T-helper 2 cell treated with Interferon-gamma antibody and Interleukin-4, amounts not matched to agents 5 μg/mL and 100 μg/mL, for 36 hours (primary cell): ENCODE data around the gene MEFV.

Experiments used
- DNase-seq: peaks from one replicate; pipeline ENCODE4 v3.0.0; 2021; ENCODE audit warnings: low spot score
- H3K27ac Mint-ChIP-seq: one replicate; pipeline ENCODE4 v1.8.0; 2021; ENCODE audit warnings: mild to moderate bottlenecking, mixed read lengths
- H3K27me3 Mint-ChIP-seq: one replicate; pipeline ENCODE4 v1.8.0; 2021; ENCODE audit warnings: low read depth, mixed read lengths
- H3K36me3 Mint-ChIP-seq: one replicate; pipeline ENCODE4 v1.8.0; 2021; ENCODE audit warnings: low read depth, mixed read lengths
- H3K4me1 Mint-ChIP-seq: one replicate; pipeline ENCODE4 v1.8.0; 2021; ENCODE audit warnings: low read depth, mixed read lengths
- H3K4me3 Mint-ChIP-seq: one replicate; pipeline ENCODE4 v1.8.0; 2022; ENCODE audit warnings: mild to moderate bottlenecking, moderate library complexity, mixed read lengths
- H3K9me3 Mint-ChIP-seq: one replicate; pipeline ENCODE4 v1.8.0; 2021; ENCODE audit warnings: mixed read lengths

The MEFV gene

DNA sequence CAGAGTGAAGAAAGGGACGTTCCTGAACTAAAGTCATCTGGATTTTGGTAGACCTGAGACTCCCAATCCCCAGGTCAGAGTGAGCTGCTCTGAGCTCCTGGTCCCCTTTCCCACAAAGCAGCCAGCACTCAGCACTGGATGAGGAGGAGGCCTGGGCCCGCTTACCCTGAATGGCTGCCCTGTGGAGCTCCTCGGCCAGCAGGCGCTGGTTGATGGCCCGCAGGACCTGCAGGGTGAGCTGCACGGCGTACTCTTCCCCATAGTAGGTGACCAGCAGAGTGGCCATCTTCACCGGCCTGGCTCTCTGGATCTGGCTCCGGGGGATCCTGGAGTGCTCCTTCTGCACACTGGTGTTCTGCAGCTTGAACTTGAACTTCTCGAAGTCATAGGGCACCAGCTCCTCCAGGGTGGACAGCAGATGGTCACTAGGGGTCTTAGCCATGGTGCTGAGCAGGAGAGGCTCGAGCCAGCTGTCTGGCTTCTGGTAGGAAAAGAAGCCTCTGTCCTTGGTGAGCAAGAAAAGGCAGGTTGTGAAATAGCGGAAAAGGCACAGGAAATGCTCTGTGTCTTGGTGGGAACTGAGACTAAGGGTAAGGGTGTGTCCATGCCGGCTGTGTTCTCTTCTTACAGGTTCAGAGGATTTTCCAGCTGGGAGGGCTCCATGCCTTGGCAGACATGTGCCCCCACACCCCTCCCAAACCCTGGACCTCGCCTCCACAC, at the start of gene MEFV:
Gene MEFV, minus strand, starts transcription at position 488 of the 720 bp plus-strand sequence. Its CDS starts 46 bp downstream, at position 442.
- Mint-ChIP-seq H3K4me1 (no peaks in the 10 kb centered on the region), H3K27me3 (peaks cover 2% of the 10 kb centered on the region), H3K9me3 (no peaks in the 10 kb centered on the region), H3K4me3 (no peak within 1 kb of the TSS), H3K36me3 (no peaks in the 10 kb centered on the region), H3K27ac (no peak within 1 kb of the TSS)
- DNase-seq: no peak

DNA sequence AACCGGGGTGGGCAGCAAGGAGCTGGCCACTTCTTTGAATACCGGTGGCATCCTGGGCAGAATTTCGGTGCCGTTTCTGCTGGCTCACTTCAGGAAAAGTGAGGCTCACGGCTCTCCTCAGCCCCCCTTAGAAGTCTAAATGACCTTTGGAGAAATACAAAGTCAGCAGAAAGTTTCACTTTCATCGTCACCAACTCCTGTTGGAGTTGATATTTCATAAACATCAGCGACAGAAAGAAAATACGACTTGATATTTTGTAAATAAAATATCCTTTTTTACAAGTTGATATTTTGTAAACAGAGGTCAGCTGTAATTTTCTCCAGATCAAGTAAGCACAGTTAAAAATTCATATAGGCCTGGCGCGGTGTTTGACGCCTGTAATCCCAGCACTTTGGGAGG, 49.6 kb upstream of the MEFV start:
- peaks cover 56% of the 10 kb centered on the region for H3K9me3 Mint-ChIP-seq
- no peaks in the 10 kb centered on the region for H3K27me3 Mint-ChIP-seq
- H3K36me3 Mint-ChIP-seq: peaks cover 73% of the 10 kb centered on the region
- peak overlapping the region; percentile 82 for H3K27ac Mint-ChIP-seq
- peak overlapping the region; percentile 81 for H3K4me3 Mint-ChIP-seq
- peaks cover 6% of the 10 kb centered on the region for H3K4me1 Mint-ChIP-seq
- no peak for DNase-seq

DNA sequence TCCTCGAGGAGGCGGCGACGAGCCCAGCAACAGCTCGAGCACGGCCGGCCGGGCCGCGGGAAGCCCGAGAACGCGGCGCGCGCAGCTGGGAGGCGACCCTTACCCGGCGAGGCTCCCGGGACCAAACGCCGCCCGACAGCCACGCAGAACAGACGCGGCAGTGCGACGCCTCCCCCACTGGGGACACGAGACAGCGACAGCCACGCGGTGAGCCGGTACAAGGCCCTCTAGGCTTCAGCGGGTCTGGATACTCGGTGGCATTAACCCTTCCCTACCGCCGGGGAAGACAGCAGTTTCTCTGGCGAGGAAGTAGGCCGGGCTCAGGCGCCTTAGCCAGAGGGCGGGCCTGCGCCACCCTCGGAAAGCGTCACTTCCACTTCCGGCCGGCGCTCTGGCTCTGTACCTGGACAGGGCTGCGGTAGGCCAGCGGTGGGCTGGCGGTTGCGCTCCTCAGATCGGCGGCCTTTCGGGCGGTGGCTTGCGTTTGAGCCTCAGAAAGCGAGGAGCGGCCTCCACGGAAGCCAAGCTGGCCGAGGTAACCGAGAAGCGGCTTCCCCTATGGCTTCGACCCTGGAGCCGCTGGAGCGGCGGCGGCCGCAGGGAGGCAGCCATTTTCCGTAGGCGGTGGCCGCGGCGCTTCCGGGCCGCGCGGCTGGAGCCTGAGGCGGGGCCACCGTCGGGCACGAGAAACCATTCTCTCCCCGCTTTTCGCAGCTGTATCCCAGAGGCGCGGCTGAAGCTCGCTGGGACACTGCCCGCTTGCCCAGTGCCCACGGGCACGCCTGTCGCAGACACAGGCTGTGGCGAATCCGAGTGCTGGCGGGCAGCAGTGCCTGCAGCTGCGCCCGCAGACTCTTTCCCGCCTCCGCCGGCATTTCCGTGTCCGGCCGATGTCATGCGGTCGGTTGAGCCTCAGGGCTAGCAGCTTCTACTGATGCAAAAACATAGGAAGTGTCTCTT, 49.0 kb upstream of the MEFV start, which contains the start of the genes TIGD7 and ZNF75A:
Gene TIGD7, minus strand, starts transcription at position 322 of the 960 bp plus-strand sequence. CDS start 4,816 bp downstream, outside the sequence.
Gene ZNF75A, plus strand, starts transcription at position 389 of the 960 bp plus-strand sequence. CDS start 2,932 bp downstream, outside the sequence.
- Mint-ChIP-seq H3K27ac (peak within 1 kb of the TSS; percentile 83), H3K4me1 (peaks cover 6% of the 10 kb centered on the region), H3K4me3 (peak within 1 kb of the TSS; percentile 81), H3K9me3 (peaks cover 56% of the 10 kb centered on the region), H3K36me3 (peaks cover 73% of the 10 kb centered on the region), H3K27me3 (no peaks in the 10 kb centered on the region)
- peak; percentile 85 for DNase-seq

GRCh38 chr16:3304370-3304769, 47.9 kb upstream of the MEFV start:
- Mint-ChIP-seq H3K9me3 (peaks cover 65% of the 10 kb centered on the region), H3K4me3 (peak overlapping the region; percentile 81), H3K27ac (peak overlapping the region; percentile 83), H3K27me3 (no peaks in the 10 kb centered on the region), H3K36me3 (peaks cover 75% of the 10 kb centered on the region), H3K4me1 (peaks cover 6% of the 10 kb centered on the region)
- no peak for DNase-seq

GRCh38 chr16:3295783-3296182, 39.4 kb upstream of the MEFV start:
- H3K36me3 Mint-ChIP-seq: peaks cover 66% of the 10 kb centered on the region

GRCh38 chr16:3295209-3295608, 38.8 kb upstream of the MEFV start:
- Mint-ChIP-seq H3K27ac (no peak overlapping the region), H3K36me3 (peaks cover 66% of the 10 kb centered on the region), H3K9me3 (peaks cover 78% of the 10 kb centered on the region), H3K4me3 (no peak overlapping the region), H3K4me1 (no peaks in the 10 kb centered on the region), H3K27me3 (no peaks in the 10 kb centered on the region)
- no peak for DNase-seq

More at GRCh38 chr16:3295783-3296182, 39.4 kb upstream of the MEFV start:
- Mint-ChIP-seq H3K4me1 (no peaks in the 10 kb centered on the region), H3K4me3 (no peak overlapping the region), H3K27me3 (no peaks in the 10 kb centered on the region), H3K9me3 (peaks cover 78% of the 10 kb centered on the region), H3K27ac (no peak overlapping the region)
- DNase-seq: no peak

- H3K4me3 Mint-ChIP-seq: no peak overlapping the region
- no peak overlapping the region for H3K27ac Mint-ChIP-seq
- no peak for DNase-seq
- H3K36me3 Mint-ChIP-seq: peaks cover 79% of the 10 kb centered on the region
- no peaks in the 10 kb centered on the region for H3K27me3 Mint-ChIP-seq
- H3K9me3 Mint-ChIP-seq: peaks cover 70% of the 10 kb centered on the region
- H3K4me1 Mint-ChIP-seq: no peaks in the 10 kb centered on the region
These were observed 36.2 kb upstream of the MEFV start for GRCh38 chr16:3292604-3293003.

GRCh38 chr16:3289998-3290673, 33.7 kb upstream of the MEFV start:
- DNase-seq: no peak
- peaks cover 92% of the 10 kb centered on the region for H3K36me3 Mint-ChIP-seq
- H3K9me3 Mint-ChIP-seq: peaks cover 77% of the 10 kb centered on the region
- H3K27me3 Mint-ChIP-seq: no peaks in the 10 kb centered on the region
- peaks cover 2% of the 10 kb centered on the region for H3K4me1 Mint-ChIP-seq
- H3K4me3 Mint-ChIP-seq: no peak overlapping the region
- no peak overlapping the region for H3K27ac Mint-ChIP-seq

- peaks cover 44% of the 10 kb centered on the region for H3K9me3 Mint-ChIP-seq
- H3K27me3 Mint-ChIP-seq: no peaks in the 10 kb centered on the region
- DNase-seq: no peak
- peaks cover 65% of the 10 kb centered on the region for H3K36me3 Mint-ChIP-seq
- peaks cover 18% of the 10 kb centered on the region for H3K4me1 Mint-ChIP-seq
- H3K27ac Mint-ChIP-seq: no peak overlapping the region
- peak overlapping the region; percentile 88 for H3K4me3 Mint-ChIP-seq
These were observed 28.7 kb upstream of the MEFV start for GRCh38 chr16:3285131-3285530.

GRCh38 chr16:3283543-3284447, 27.4 kb upstream of the MEFV start:
- Mint-ChIP-seq H3K27me3 (no peaks in the 10 kb centered on the region), H3K36me3 (peaks cover 52% of the 10 kb centered on the region), H3K4me3 (peak overlapping the region; percentile 88), H3K27ac (peak overlapping the region; percentile 99), H3K9me3 (peaks cover 34% of the 10 kb centered on the region), H3K4me1 (peaks cover 18% of the 10 kb centered on the region)
- DNase-seq: no peak

DNA sequence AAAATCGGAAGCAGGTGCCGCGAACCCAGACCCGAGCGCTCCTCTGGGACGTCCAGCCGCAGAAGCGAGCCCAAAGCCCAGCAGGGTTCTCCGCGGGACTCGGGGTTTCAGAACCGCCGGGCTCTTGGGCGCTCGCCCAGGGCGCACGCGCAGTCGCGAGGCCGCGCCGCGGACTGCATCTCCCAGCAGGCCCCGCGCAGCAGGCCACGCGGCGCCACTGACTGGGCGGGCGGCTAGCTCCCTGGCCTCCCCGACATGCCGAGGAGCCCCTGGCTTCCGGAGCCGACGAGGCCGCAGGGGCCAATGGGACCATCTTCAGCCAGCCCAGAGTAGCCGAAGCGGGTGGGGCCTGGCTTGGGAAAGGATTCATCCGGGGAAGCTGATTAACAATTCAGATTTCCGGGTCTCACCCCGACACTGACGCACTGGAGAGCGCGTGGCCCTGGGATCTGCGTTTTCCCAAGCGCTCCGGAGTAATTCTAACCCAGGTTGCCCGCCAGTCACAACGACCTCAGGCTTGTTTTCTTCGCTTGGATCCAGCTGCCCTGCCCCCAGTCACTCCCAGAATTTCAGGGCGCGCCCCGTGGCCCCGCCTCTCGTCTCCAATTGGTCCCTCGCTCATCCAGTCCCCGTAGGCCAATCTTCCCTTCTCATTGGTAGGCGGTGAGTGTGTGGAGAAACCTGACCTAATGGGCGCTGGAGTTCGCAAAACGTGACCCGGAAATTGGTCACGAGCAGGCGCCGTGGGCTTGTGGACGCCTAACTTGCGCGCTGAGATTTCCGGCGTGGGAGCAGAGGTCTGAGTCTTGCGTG, 26.5 kb upstream of the MEFV start, which contains the start of gene ZNF263:
Gene ZNF263, plus strand, starts transcription at position 762 of the 813 bp plus-strand sequence. CDS start 328 bp downstream, outside the sequence.
- Mint-ChIP-seq H3K4me1 (peaks cover 18% of the 10 kb centered on the region), H3K36me3 (peaks cover 43% of the 10 kb centered on the region), H3K27ac (peak within 1 kb of the TSS; percentile 99), H3K9me3 (peaks cover 30% of the 10 kb centered on the region), H3K27me3 (peaks cover 3% of the 10 kb centered on the region), H3K4me3 (peak within 1 kb of the TSS; percentile 88)
- DNase-seq: peak; percentile 94

- peaks cover 7% of the 10 kb centered on the region for H3K27me3 Mint-ChIP-seq
- DNase-seq: no peak
- H3K36me3 Mint-ChIP-seq: peaks cover 36% of the 10 kb centered on the region
- H3K4me3 Mint-ChIP-seq: peak overlapping the region; percentile 88
- peaks cover 18% of the 10 kb centered on the region for H3K4me1 Mint-ChIP-seq
- H3K27ac Mint-ChIP-seq: peak overlapping the region; percentile 99
- peaks cover 27% of the 10 kb centered on the region for H3K9me3 Mint-ChIP-seq
These were observed 25.8 kb upstream of the MEFV start for GRCh38 chr16:3282103-3282729.
